Breast epithelium (tissue), 4 donors: Measurements from ENCODE around the gene MAPK14. TPM values are rescaled to one million over a fixed set of nuclear protein-coding genes. Genes with fewer than 3 reads are reported as not detected.
"Not testable (repeated sequence)": the region's sequence is repeated elsewhere in the genome, so short reads cannot be mapped to it uniquely, and the experiment has no call there.

ENCODE experiments used
- DNase-seq, 2 donors: peaks; one replicate each; pipeline ENCODE4 v3.0.0-alpha.2; 2019; ENCODE audit warnings: low spot score in 2 of 2
- H3K27ac ChIP-seq, 2 donors: fragments of 200-600 bp; sonication (generic) in 1 of 2; one replicate each; pipeline ENCODE4 v1.5.1; 2016 to 2019; ENCODE audit warnings: mild to moderate bottlenecking in 1 of 2
- H3K27me3 ChIP-seq, 2 donors: fragments of 200-600 bp; sonication (generic) in 1 of 2; one replicate each; pipeline versions ENCODE4 v1.5.1 to v1.6.0; 2017 to 2019; ENCODE audit warnings: control low read depth in 1 of 2, mild to moderate bottlenecking in 1 of 2
- H3K36me3 ChIP-seq: fragments of 200-600 bp; one replicate; pipeline ENCODE4 v1.5.1; 2019
- H3K4me1 ChIP-seq, 2 donors: fragments of 200-600 bp; sonication (generic); one replicate each; pipeline ENCODE4 v1.5.1; 2016 to 2019; ENCODE audit warnings: control low read depth in 1 of 2
- H3K4me3 ChIP-seq, 3 donors: fragments of 200-600 bp; sonication (generic); 1 replicate in 2 of 3; 2 replicates in 1 of 3; pipeline ENCODE4 v1.5.1; 2016 to 2019; ENCODE audit warnings: mild to moderate bottlenecking in 3 of 3, moderate library complexity in 2 of 3
- H3K9me3 ChIP-seq, 2 donors: fragments of 200-600 bp; sonication (generic) in 1 of 2; one replicate each; pipeline ENCODE4 v1.5.1; 2016 to 2019; ENCODE audit warnings: control low read depth in 1 of 2
- POLR2A ChIP-seq: fragments of 450-650 bp; IDR thresholded peaks from one replicate; pipeline ENCODE4 v1.6.1; 2016; ENCODE audit warnings: antibody characterized with exemption, mild to moderate bottlenecking, moderate library complexity
- POLR2AphosphoS5 ChIP-seq, 3 donors: sonication (generic); formaldehyde crosslinking; IDR thresholded peaks; one replicate each; pipeline ENCODE4 v1.6.1; 2017; ENCODE audit warnings: antibody characterized with exemption in 3 of 3
- intact Hi-C: fragments of 100-400 bp; cut with DNase I; formaldehyde crosslinking; loops from one replicate; pipeline ENCODE4 v1.15.1; 2023; ENCODE audit warnings: low total_unique reads
- total RNA-seq, 3 donors: library from RNA; depleted of rRNA; stranded (reverse); fragments of >200 nt; gene quantifications; one replicate each; pipeline ENCODE4 v1.1.0, GENCODE V29; 2016
- TF ChIP-seq, protein P1 (sequence below), 3 donors: fragments of 450-650 bp; IDR thresholded peaks; one replicate each; pipeline ENCODE4 v1.5.1; 2016 to 2017; ENCODE audit warnings: antibody characterized with exemption in 3 of 3, mild to moderate bottlenecking in 3 of 3, moderate library complexity in 3 of 3

MAPK14 gene
- total RNA-seq, 3 donors from 2014 or later = 72.8 to 85.6 (median 81.3) TPM

DNA sequence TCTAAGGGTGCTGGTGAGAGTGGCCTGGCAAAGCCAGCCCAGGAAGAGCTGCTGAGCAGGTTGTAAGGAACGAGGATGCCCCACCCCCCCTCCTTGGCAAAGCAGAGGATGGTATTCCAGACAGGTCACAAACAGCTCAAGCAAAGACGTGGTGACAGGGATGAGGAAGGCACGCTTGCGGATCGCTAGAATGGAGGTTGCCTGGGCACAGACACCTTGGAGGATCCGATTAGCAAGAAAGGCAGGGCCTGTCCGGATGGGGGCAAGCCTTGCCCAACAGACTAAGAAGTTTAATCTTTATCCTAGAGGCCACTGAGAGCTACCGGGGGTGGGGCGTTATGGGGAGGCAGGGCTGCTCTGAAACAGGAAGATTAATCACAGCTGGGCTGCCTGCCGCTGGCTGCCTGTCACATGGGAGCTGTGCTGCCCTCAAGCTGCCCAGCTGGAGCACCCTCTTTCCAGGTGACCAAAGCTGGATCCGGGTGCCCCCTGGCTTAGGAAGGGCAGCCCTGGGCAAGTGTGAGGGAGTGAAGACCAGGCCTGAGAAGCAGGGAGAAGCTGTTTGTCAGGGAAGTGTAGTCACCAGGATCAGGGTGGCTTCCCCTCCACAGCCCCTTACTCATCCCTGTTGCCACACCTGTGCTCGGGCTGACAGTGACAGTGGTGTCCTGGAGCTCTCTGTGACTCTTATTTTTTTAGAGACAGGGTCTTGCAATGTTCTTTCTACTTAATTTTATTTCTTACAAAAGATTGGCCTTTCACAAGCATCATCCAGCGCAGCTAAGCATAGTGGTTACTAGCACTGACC lies 93.6 kb downstream of the MAPK14 start:
- no peaks in the 10 kb centered on the region for H3K9me3 ChIP-seq
- no peaks in the 10 kb centered on the region for H3K36me3 ChIP-seq
- H3K4me1 ChIP-seq = peaks cover 0 to 6% of the 10 kb centered on the region in 2 donors
- H3K27ac ChIP-seq = peak overlapping the region; percentile 85 to 91
- H3K27me3 ChIP-seq = no peaks in the 10 kb centered on the region
- intact Hi-C loops = no loop called here
- TF ChIP-seq, protein P1, sequence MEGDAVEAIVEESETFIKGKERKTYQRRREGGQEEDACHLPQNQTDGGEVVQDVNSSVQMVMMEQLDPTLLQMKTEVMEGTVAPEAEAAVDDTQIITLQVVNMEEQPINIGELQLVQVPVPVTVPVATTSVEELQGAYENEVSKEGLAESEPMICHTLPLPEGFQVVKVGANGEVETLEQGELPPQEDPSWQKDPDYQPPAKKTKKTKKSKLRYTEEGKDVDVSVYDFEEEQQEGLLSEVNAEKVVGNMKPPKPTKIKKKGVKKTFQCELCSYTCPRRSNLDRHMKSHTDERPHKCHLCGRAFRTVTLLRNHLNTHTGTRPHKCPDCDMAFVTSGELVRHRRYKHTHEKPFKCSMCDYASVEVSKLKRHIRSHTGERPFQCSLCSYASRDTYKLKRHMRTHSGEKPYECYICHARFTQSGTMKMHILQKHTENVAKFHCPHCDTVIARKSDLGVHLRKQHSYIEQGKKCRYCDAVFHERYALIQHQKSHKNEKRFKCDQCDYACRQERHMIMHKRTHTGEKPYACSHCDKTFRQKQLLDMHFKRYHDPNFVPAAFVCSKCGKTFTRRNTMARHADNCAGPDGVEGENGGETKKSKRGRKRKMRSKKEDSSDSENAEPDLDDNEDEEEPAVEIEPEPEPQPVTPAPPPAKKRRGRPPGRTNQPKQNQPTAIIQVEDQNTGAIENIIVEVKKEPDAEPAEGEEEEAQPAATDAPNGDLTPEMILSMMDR (IDR thresholded peaks at IDR 0.05) = no peak
- TF ChIP-seq POLR2AphosphoS5 (IDR thresholded peaks at IDR 0.05) (peak in 1 of 3 donors; percentile 17), POLR2A (no peak)
- H3K4me3 ChIP-seq = peak overlapping the region in 1 of 3 donors; percentile 47
- peak; percentile 80 to 81 for DNase-seq

DNA sequence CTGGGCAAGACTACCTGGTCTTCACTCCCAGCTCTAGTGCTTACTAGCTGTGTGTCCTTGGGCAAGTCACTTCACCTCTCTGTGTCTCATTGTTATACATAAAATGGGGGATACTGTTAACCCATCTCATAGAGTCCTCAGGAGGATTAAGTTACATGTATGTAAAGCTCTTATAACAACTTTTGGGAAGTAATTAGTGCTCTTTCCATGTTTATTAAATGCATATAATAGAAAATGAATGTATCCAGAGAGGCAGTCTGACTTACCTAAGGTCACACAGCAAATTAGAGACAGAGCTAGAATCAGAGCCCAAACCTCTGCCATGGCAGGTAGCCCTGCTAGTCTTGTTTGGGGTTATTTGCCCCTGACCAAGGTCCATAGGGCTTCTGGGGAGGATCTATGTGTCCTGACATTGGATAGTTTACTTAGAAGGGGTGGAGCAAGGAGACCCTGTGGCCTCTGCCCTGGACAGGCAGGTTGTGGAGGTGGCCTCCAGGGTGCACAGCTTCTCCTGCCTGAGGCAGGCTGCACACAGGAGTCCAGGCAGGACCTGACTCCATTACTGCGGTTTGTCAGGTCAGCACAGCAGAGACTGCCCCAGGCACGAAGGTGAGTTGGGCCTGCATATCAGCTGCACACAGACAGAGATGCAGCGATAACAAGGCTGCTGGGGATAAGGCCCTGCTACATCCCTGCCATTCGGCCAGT lies 94.3 kb downstream of the MAPK14 start:
- H3K36me3 ChIP-seq = no peaks in the 10 kb centered on the region
- no peaks in the 10 kb centered on the region for H3K27me3 ChIP-seq
- peaks cover 0 to 6% of the 10 kb centered on the region in 2 donors for H3K4me1 ChIP-seq
- H3K9me3 ChIP-seq = no peaks in the 10 kb centered on the region
- TF ChIP-seq, protein P1 (IDR thresholded peaks at IDR 0.05) = no peak
- TF ChIP-seq POLR2AphosphoS5 (IDR thresholded peaks at IDR 0.05) (no peak), POLR2A (no peak)
- DNase-seq = no peak
- intact Hi-C loops = no loop called here
- no peak overlapping the region for H3K4me3 ChIP-seq
- H3K27ac ChIP-seq = peak overlapping the region; percentile 85 to 91

DNA sequence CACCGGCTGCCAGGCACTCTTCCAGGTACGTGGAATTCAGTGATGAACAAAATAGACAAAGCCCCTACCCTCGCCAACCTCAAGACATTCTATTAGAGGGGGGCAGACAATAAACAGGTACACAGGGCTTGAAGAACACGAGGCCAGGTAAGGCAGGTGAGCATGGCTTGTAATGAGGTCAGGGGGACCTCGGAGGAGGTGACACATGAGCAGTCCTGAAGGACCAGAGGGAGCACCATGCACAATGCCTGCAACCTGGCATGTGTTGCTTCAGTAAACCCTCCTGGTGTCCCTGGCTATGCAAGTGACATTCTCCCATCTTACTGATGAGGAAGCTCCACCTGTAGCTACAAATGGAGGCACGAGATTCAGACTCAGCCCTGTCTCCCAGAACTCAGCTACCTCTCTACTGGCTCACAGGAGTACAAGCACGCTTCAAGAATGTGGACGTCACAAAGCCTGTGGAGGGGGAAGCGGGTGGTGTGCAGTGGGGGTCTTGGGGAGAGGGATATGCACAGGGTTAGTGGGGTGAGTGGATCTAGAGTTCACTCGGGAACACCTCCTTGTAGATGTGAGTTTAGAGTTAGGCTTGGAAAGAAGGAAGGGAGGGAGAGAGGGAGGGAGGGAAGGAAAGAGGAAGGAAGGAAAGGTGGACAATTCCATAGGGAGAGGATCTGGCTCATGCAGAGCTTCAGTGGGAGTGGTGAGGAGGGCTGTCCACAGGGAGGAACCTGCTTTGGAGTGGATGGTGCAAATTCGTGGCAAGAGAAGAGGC lies 95.1 kb downstream of the MAPK14 start:
- Histone ChIP-seq H3K27ac (peak overlapping the region; percentile 85 to 91), H3K4me1 (peaks cover 0 to 6% of the 10 kb centered on the region in 2 donors), H3K27me3 (no peaks in the 10 kb centered on the region), H3K4me3 (no peak overlapping the region), H3K9me3 (no peaks in the 10 kb centered on the region), H3K36me3 (no peaks in the 10 kb centered on the region)
- intact Hi-C loops = no loop called here
- no peak for DNase-seq
- TF ChIP-seq, protein P1 (IDR thresholded peaks at IDR 0.05) = no peak
- TF ChIP-seq POLR2A = no peak
- TF ChIP-seq POLR2AphosphoS5 (IDR thresholded peaks at IDR 0.05) = no peak

DNA sequence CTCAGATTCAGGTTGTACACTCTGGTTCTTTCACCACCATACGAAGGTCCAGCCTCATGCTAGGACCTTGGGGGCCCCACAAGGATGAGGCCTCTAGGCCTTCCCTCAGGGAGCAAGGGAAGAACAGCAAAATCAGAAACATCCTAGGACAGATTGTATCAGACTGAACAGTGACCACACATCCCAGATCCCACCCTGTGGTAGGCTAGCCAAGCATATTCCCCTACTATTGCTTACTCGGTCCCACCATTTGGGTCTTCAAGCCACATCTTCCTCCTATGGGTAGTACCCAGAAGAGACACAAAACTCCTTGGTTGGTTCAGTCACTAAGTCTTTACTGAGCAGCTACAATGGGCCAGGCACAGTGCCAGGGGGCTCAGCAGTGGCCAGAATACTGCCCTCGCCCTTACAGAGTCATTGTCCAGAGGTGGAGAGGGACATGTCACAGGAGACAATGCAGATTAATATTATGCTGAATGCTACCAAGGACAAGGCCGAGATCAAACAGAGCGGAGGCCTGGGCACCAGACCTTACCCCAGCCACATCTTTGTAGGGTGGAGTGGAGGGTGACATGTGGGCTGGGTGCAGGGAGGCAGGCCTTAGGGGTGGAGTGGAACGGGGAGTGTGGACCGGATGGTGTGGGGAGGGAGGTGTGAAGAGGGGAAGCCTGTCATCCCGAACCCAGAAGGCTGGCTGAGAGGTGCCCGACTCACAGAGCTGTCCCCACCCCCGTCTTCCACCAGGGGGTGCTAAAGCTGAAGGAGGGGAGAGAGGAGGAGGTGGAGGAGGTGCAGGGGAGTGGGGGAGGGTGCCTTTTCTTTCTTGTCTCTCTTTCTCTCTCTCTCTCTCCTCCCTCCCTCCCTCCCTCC lies 95.9 kb downstream of the MAPK14 start:
- Histone ChIP-seq H3K36me3 (no peaks in the 10 kb centered on the region), H3K9me3 (no peaks in the 10 kb centered on the region), H3K4me3 (peak overlapping the region in 2 of 3 donors; percentile 25 to 46), H3K27me3 (no peaks in the 10 kb centered on the region), H3K4me1 (peaks cover 0 to 6% of the 10 kb centered on the region in 2 donors), H3K27ac (peak overlapping the region; percentile 18 to 69)
- peak; percentile 75 to 84 for DNase-seq
- intact Hi-C loops = no loop called here
- TF ChIP-seq POLR2A = no peak
- TF ChIP-seq, protein P1 (IDR thresholded peaks at IDR 0.05) = peak; percentile 30 to 80 (median 74)

DNA sequence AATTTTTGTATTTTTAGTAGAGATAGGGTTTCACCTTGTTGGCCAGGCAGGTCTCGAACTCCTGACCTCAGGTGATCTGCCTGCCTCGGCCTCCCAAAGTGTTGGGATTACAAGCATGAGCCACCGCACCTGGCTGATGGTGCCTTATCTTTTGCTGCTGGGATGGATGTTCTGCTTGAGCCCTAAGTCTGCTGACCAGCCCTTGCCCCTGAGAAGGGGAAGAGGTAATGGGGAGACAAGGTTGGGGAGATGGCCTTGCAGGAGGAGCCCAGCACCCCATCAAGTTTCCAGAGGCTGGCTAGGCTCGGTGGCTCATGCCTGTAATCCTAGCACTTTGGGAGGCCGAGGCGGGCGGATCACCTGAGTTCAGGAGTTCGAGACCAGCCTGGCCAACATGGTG lies 96.7 kb downstream of the MAPK14 start:
- H3K4me1 ChIP-seq, intact Hi-C loops, H3K36me3 ChIP-seq, H3K27ac ChIP-seq, H3K27me3 ChIP-seq, H3K9me3 ChIP-seq, DNase-seq: not testable (repeated sequence)
- H3K4me3 ChIP-seq = peak overlapping the region in 2 of 3 donors; percentile 25 to 46
